Measurements from ENCODE around the gene RNF38.

DNA sequence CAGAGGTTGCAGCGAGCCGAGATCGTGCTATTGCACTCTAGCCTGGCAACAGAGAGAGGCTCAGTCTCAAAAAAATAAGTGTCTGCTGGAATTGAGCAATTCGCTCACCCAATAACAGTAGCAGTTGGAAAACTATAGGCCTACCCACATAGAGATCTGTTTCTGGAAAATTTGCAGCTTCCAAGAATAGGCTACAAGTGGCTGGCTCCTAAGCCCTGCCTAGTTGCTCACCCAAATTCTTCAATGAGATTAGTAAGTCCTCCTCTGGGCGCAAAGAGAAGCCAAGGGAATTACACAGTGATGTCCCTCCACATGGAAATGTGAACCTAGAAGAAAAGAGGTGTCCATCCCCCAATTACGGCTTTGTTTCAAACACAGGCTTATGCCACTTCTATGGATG, 42.6 kb upstream of the RNF38 start:
- TF ChIP-seq, protein P1, sequence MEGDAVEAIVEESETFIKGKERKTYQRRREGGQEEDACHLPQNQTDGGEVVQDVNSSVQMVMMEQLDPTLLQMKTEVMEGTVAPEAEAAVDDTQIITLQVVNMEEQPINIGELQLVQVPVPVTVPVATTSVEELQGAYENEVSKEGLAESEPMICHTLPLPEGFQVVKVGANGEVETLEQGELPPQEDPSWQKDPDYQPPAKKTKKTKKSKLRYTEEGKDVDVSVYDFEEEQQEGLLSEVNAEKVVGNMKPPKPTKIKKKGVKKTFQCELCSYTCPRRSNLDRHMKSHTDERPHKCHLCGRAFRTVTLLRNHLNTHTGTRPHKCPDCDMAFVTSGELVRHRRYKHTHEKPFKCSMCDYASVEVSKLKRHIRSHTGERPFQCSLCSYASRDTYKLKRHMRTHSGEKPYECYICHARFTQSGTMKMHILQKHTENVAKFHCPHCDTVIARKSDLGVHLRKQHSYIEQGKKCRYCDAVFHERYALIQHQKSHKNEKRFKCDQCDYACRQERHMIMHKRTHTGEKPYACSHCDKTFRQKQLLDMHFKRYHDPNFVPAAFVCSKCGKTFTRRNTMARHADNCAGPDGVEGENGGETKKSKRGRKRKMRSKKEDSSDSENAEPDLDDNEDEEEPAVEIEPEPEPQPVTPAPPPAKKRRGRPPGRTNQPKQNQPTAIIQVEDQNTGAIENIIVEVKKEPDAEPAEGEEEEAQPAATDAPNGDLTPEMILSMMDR (IDR thresholded peaks at IDR 0.05), result no peak
- no peak for TF ChIP-seq POLR2A (IDR thresholded peaks at IDR 0.05)

Data from stomach (tissue), 4 donors.